Ectodermal cell (in vitro differentiated cells): ENCODE results near the gene LELP1.

ENCODE experiments used
- H3K27ac ChIP-seq: 2 replicates; pipeline ENCODE4 v1.7.0; 2013; ENCODE audit warnings: mild to moderate bottlenecking, low read depth, low read length; ENCODE audit not compliant: insufficient read depth, poor library complexity, severe bottlenecking
- H3K27me3 ChIP-seq: 2 replicates; pipeline ENCODE4 v1.7.0; 2013; ENCODE audit warnings: mild to moderate bottlenecking, low read length; ENCODE audit not compliant: insufficient read depth, control insufficient read depth, poor library complexity, severe bottlenecking
- H3K36me3 ChIP-seq: one replicate; pipeline ENCODE4 v1.7.0; 2013; ENCODE audit warnings: low read length; ENCODE audit not compliant: control insufficient read depth, insufficient read depth
- H3K4me1 ChIP-seq: one replicate; pipeline ENCODE4 v1.7.0; 2013; ENCODE audit warnings: low read length; ENCODE audit not compliant: control insufficient read depth, insufficient read depth
- H3K4me3 ChIP-seq: 2 replicates; pipeline ENCODE4 v1.7.0; 2013; ENCODE audit warnings: low read depth, low read length, control low read depth; ENCODE audit not compliant: insufficient read depth
- H3K9me3 ChIP-seq: 2 replicates; pipeline ENCODE4 v1.7.0; 2013; ENCODE audit warnings: mild to moderate bottlenecking, low read length, moderate library complexity; ENCODE audit not compliant: control insufficient read depth
- WGBS, 2 experiments: methylation state at CpG; one replicate each; pipeline ENCODE4 v1.1.7; 2013; ENCODE audit warnings: missing lambda C conversion rate in 2 of 2; 5-methylcytosine and 5-hydroxymethylcytosine counted together

Gene LELP1

DNA sequence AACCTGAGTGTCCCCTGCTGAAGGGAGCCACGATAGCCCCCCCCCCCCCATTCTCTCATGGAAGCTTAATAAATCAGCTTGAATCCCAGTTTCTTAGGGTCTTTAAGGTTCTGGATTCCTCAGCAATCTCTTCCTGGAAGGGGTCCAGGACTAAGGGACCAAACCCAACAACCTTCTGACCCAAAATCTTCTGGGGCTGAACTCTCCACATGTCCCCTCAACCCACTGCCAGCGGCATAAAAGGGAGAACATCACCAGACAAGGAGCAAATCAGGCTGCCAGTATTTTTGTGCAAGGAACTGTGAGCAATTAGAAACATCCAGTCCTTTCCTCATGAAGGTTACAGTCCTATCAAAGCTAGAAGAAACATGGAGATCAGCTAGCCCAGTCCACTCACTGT, 43.6 kb downstream of the LELP1 start:
- Histone ChIP-seq H3K27me3 (no peaks in the 10 kb centered on the region), H3K4me1 (no peaks in the 10 kb centered on the region), H3K4me3 (no peak overlapping the region), H3K36me3 (no peaks in the 10 kb centered on the region), H3K27ac (no peak overlapping the region), H3K9me3 (no peaks in the 10 kb centered on the region)
- 76 to 87% methylated on average over 2 of the region's 2 CpGs for WGBS, 2 experiments

DNA sequence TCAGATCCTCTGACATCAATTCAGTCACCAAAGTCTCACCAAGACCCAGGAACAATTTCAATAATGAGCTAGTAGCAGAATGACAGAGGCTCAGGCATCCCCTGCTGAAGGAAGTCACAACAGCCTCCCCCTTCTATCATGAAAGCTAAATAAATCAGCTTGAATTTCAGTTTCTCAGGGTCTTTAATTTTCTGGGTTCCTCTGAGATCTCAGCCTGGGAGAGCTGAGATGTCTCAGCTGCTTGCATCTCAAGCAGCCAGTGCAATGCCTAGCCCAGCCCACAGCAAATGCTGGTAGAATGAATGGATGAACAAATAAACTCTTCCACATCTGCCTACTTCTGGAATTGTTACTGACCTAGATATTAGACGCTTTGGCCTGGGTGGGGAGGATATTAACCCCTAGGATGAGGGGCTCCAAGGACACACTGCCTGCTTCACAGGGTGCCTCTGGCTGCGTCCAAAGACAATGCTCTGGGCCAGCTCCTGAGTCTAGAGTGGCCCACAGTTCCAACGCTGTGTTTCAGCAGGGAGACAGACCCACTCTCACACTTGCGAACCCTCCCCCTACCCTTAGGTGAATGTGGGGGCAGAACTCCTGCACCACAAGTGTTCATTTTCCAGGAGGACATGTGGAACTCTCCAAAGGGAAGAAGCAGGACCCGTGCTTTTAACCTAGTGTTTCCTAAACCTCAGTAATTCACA, 45.1 kb downstream of the LELP1 start:
- 83 to 84% methylated on average over 5 of the region's 5 CpGs for WGBS, 2 experiments
- no peak overlapping the region for H3K4me3 ChIP-seq
- H3K9me3 ChIP-seq, result no peaks in the 10 kb centered on the region
- H3K27ac ChIP-seq, result no peak overlapping the region
- no peaks in the 10 kb centered on the region for H3K27me3 ChIP-seq
- no peaks in the 10 kb centered on the region for H3K4me1 ChIP-seq
- H3K36me3 ChIP-seq, result no peaks in the 10 kb centered on the region

DNA sequence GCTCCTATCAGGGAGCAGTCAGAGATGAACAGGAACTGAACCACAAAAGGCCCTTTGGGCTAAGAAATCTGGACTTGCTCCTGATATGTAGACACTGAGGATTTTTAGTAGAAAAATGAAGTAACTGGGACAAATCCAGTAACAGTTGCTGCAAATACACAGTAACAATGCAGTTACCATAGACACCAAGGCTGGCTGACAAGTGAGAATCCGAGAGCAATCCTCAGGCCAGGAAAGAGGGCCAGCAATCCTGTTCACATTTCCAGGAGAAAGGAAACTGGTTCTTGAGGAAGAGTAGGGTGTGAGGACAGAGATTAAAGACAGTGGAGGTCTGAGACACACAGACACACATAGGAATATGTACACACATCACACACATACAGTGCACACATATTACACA, 46.9 kb downstream of the LELP1 start:
- Histone ChIP-seq H3K9me3 (no peaks in the 10 kb centered on the region), H3K36me3 (no peaks in the 10 kb centered on the region), H3K27me3 (no peaks in the 10 kb centered on the region), H3K4me3 (no peak overlapping the region), H3K4me1 (no peaks in the 10 kb centered on the region), H3K27ac (no peak overlapping the region)
- 100% methylated on average over 1 of the region's 1 CpG for WGBS, 2 experiments

DNA sequence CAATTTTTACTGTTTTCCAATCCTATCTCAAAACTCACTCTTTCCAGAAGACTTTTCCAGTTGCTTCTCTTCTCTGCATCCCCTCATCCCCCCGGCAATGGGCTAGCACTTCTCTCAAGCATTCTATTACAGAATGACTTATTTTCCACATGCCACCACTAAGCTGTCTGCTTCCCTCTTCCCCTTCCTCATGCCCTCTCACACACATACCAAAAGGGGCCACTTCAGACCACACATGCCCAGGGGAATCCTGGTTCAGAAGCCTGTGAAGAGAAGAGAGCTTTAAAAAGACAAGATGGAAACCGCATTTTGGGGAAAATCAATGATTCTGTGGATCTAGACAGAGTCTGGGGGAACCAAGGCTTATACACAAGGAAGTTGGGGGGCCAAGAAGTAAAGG, 47.9 kb downstream of the LELP1 start:
- H3K9me3 ChIP-seq, result no peaks in the 10 kb centered on the region
- 89 to 93% methylated on average over 2 of the region's 2 CpGs for WGBS, 2 experiments
- no peaks in the 10 kb centered on the region for H3K4me1 ChIP-seq
- H3K4me3 ChIP-seq, result no peak overlapping the region
- no peaks in the 10 kb centered on the region for H3K27me3 ChIP-seq
- H3K36me3 ChIP-seq, result no peaks in the 10 kb centered on the region
- no peak overlapping the region for H3K27ac ChIP-seq

DNA sequence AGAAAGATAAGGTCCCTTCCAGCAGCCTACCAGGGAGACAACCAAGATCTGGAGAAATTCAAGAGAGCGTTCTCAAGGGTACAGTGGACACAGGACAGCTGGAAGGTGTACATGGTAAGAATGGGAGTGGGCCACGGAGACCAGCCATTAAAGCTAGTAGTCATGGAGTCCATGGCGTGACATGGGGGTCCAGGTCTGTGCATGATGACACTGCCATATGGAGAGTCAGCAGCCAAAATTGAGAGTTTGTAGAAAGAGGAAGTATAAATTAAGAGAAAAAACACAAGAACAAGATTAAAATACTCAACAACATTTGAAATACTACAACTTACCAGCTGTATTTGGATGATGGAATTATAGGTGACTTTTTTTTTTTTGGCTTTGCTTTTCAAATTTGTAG, 48.3 kb downstream of the LELP1 start:
- Histone ChIP-seq H3K4me3 (no peak overlapping the region), H3K9me3 (no peaks in the 10 kb centered on the region), H3K36me3 (no peaks in the 10 kb centered on the region), H3K27ac (no peak overlapping the region), H3K4me1 (no peaks in the 10 kb centered on the region), H3K27me3 (no peaks in the 10 kb centered on the region)
- WGBS, 2 experiments, result 86 to 95% methylated on average over 3 of the region's 3 CpGs

DNA sequence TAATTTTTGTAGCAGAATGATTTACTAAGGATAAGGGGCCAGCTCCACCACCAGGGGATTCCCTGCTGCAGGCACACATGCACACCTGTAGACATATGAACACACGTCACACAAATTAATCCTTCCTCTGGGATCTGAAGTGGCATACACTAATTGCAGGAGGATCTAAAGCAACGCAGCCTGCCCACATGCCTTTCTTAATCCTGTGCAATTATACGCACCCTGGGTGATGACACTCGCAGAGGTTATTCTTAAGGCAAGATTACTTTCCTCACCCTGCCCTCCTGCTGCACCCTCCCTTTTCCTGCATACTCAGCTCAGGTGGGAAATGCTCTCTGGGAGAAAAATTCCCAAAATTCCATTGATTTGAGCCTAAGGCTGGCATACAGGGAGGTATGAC, 48.8 kb downstream of the LELP1 start:
- Histone ChIP-seq H3K36me3 (no peaks in the 10 kb centered on the region), H3K9me3 (no peaks in the 10 kb centered on the region), H3K4me1 (no peaks in the 10 kb centered on the region), H3K4me3 (no peak overlapping the region), H3K27me3 (no peaks in the 10 kb centered on the region), H3K27ac (no peak overlapping the region)
- WGBS, 2 experiments, result 85 to 87% methylated on average over 4 of the region's 4 CpGs

DNA sequence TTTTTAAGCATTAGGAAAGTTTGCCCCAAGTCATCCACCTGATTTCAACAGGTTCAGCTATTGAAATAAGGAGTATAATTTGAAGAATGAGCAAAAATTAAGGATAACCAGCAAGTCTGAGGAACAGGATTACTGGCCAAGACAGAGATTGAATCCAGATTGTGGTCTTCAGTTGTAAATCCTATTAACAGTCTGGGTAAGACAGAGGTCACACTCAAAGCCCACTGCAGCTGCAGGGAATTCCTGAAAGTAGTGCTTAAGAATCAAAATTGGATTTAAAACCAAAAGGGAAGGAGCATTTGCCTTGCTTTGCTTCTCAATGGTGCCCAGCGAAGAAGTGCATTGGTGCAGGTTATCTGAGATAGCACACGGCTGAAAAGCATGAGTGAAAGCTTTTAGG, 49.8 kb downstream of the LELP1 start:
- Histone ChIP-seq H3K9me3 (no peaks in the 10 kb centered on the region), H3K27ac (no peak overlapping the region), H3K27me3 (peaks cover 4% of the 10 kb centered on the region), H3K36me3 (no peaks in the 10 kb centered on the region), H3K4me3 (no peak overlapping the region), H3K4me1 (no peaks in the 10 kb centered on the region)
- WGBS, 2 experiments, result 96 to 97% methylated on average over 2 of the region's 2 CpGs

DNA sequence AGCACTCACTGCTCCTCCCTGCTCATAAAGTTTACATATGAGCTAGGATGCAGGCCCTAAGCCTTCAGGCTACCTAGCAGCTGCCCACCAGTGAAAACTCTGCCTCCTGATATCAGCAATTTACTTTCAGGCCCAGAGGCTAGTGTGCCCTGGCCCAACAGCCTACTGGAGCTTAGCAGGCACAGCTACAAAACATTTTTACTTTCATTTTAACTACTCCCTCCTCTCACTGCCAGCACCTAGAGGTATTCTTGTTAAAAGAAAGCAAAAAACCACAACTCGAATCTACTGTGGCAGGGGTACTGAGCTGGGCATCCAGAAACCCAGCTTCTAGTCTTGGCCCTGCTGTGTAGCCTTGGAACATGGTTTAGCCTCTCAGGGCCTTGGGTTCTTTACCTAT, 50.5 kb downstream of the LELP1 start:
- Histone ChIP-seq H3K27ac (no peak overlapping the region), H3K27me3 (peaks cover 10% of the 10 kb centered on the region), H3K36me3 (no peaks in the 10 kb centered on the region), H3K4me3 (no peak overlapping the region), H3K4me1 (no peaks in the 10 kb centered on the region), H3K9me3 (no peaks in the 10 kb centered on the region)
- WGBS, 2 experiments, result 81% methylated on average over 1 of the region's 1 CpG
